A673 (cell line): ENCODE results near the gene RABGGTA.

Experiments
- EZH2 ChIP-seq: fragments of 200-600 bp; sonication (generic); IDR thresholded peaks from 2 replicates; pipeline ENCODE4 v1.6.1; 2017; ENCODE audit warnings: borderline replicate concordance, low read depth, mild to moderate bottlenecking, mixed read lengths, antibody characterized with exemption, low read length; ENCODE audit not compliant: poor library complexity, severe bottlenecking
- TF ChIP-seq, protein P1 (sequence below): fragments of 300-800, 200-600 bp; sonication (generic); conservative IDR thresholded peaks from 2 replicates; pipeline ENCODE4 v1.5.1; 2017; ENCODE audit warnings: low read depth, mild to moderate bottlenecking, antibody characterized with exemption, low read length, moderate library complexity, mixed read lengths

DNA sequence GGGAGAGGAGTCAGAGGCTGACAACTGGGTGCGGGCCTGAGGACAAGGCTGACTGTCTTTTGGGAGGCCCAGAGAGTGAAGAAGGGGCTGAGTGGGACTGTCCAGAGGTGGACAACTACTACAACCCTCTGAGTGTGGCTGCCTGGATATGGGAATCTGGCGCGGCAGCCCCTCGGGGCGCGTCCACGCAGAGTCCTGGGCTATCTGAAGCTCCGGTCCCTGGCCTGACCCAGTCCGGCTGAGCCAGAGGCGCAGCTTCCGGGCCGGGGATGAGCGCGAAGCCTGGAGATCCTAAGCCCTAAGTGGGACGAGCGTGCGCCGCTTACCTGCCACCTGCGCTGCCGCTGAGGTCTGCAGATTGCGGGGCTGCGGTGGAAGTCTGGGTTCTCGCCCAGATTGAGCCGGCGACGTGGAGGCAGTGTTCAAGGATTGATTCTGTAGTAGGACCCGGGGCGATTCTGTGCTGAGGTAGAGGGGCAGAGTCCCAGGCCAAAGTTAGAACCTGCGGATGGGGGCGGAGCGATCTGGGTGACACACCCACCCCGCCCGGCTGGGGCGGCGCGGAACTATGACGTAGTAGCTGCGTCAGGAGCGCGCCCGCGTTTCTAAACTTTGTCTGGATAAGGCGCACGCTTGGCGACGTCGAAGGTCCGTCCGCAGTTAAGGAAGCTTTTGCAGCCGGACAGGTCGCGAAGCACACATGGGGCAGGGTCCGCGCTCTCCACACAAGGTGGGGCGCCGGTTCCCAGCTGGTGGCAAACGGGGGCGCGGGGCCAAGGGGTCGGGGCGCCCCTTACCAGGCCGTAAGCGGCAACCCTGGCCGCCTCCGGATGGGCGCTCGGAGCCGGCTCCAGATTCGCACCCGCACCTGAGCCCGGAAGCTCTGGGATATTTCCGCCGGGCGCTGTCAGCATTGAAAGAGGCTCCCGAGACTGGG, 28.1 kb upstream of the RABGGTA start, which contains the start of the genes DHRS1 and NOP9:
- TF ChIP-seq, protein P1, sequence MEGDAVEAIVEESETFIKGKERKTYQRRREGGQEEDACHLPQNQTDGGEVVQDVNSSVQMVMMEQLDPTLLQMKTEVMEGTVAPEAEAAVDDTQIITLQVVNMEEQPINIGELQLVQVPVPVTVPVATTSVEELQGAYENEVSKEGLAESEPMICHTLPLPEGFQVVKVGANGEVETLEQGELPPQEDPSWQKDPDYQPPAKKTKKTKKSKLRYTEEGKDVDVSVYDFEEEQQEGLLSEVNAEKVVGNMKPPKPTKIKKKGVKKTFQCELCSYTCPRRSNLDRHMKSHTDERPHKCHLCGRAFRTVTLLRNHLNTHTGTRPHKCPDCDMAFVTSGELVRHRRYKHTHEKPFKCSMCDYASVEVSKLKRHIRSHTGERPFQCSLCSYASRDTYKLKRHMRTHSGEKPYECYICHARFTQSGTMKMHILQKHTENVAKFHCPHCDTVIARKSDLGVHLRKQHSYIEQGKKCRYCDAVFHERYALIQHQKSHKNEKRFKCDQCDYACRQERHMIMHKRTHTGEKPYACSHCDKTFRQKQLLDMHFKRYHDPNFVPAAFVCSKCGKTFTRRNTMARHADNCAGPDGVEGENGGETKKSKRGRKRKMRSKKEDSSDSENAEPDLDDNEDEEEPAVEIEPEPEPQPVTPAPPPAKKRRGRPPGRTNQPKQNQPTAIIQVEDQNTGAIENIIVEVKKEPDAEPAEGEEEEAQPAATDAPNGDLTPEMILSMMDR, result no peak
- TF ChIP-seq EZH2, result no peak
